Non-pigmented ciliary epithelial cell (primary cell): Measurements from ENCODE around the gene FAM168B.

ENCODE experiments used
- DNase-seq: peaks from one replicate; pipeline ENCODE4 v3.0.0-alpha.2; 2010; ENCODE audit warnings: low read depth

FAM168B gene

DNA sequence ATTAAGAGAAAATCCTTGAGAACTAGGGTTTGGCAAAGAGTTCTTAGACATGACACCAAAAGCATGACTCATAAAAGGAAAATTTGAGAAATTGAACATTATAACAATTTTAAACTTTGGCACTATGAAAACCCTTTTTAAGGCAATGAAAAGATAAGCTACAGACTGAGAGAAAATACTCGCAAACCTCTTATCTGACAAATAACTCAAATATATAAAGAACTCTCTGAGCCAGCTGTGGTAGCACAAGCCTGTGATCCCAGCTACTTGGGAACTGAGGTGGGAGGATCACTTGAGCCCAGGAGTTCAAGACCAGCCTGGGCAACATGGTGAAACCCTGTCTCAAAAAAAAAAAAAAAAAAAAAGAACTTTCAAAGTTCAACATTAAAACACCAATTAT is 70.5 kb downstream of the FAM168B start:
- peak; percentile 22 for DNase-seq

- peak; percentile 23 for DNase-seq
Measured at GRCh38 chr2:131016826-131017741, 76.2 kb downstream of the FAM168B start.

- DNase-seq, result no peak
Measured at GRCh38 chr2:131015764-131016163, 77.5 kb downstream of the FAM168B start.

- no peak for DNase-seq
Measured at GRCh38 chr2:131014141-131014540, 79.1 kb downstream of the FAM168B start.

GRCh38 chr2:131011486-131011885 is 81.8 kb downstream of the FAM168B start:
- DNase-seq, result no peak

DNA sequence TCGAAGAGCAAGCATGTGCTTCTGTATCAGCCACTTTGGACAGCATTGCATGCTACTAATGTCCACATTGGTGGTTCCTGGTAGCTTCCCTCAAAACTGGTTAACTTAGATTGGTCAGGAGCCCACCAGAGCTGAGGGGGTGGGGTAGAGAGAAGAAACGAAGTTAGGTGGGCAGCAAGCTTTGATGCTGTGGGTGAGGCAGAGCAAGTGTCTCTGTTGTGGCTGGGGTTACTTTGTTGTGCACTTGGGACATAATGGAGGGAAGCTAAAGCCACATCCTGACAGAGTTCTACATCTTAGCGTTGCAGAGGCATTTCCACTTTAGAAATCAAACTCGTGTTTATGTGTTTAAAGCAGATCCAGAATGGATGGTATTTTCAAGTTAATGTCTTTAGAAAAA is 82.7 kb downstream of the FAM168B start:
- DNase-seq, result no peak

- DNase-seq, result no peak
Measured at GRCh38 chr2:131009713-131010475, 83.4 kb downstream of the FAM168B start.

GRCh38 chr2:131008967-131009366 is 84.3 kb downstream of the FAM168B start:
- no peak for DNase-seq

DNA sequence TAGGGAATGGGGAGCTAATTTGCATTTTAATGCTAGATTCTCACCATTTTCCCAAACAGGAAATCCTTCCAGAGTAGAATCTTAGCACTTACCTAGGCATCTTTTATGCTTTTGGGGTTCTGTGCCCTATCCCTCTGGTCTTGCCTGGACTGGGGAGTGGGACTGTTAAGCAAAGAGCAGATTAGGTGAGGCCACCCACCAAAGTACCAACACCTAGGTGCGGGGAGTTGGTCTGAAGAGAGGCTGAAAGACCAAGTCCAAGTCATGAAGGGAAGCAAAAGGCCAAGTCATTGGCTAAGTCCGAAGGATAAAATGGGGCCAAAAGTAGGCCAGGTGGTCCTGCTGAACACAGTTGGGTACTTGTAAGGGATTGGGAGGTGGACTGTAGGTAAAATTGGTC is 86.7 kb downstream of the FAM168B start:
- DNase-seq, result no peak

DNA sequence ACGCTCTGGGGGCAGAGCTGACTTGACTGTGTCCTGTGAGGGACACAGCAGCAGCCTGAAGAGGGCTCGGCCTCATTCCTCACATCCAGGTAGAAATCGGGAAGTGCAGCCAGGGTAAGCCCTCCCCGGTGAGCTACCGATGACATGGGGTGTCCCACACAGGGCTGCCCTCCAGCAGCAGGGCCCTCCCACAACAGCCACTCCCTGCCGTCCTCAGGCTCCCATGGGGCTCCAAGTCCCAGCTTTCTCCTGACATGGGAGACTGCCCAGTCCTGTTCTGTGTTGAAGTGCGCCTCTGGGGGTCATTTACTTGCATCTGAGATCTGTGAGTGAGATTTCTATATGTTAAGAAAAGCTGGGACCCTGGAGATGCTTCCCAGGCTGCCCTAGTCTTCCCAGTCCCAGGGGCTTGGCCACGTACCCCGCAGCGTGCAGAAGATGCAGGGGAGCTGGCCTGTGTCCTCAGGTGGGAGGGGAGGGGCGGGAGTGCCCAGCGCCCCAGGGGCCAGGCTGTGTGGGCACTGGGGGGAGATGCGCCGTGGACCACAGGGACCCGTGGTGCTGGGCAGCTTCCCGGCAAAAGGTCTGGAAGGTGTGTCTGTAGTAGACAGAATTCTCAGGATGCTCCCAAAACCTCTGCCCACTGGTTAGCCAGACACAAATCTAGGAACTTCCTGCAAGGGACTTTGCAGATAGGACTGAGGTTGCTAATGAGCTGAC is 87.9 kb downstream of the FAM168B start:
- no peak for DNase-seq

DNA sequence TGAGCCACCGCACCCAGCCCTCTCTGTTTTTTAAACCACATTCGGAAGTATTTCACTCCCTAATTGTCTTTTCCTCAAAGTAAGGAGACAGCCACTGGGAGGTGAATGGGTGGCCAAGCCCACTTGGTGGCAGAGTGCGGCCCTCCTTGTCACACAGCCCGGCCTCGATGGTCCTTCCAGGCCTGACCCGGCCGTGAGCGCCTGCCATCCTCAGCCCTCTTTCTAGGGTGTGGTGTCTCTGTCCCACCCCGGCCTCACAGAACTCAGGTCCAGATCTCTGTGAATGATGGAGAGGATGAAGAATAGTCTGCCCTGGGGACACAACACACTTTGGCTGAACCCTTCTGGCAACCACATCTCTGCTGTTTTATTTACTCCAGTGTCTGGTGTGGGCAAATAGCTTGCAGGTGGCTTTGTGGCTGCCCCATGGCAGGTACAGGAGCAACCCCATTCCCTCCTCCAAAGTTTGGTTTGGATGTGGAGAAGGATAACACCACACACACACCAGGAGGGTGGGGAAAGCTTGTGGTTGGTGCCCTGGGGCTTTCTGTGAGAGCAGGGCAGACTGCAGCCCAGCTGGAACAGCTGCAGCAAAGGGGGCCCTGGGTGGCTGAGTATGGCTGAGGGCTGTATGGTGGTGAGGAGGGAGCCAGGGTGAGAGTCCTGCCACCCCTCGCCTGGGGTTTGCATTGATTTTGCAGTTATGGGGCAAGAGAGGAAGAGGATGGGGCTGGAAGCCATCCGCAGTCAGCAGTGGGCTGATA is 88.6 kb downstream of the FAM168B start:
- DNase-seq, result no peak

DNA sequence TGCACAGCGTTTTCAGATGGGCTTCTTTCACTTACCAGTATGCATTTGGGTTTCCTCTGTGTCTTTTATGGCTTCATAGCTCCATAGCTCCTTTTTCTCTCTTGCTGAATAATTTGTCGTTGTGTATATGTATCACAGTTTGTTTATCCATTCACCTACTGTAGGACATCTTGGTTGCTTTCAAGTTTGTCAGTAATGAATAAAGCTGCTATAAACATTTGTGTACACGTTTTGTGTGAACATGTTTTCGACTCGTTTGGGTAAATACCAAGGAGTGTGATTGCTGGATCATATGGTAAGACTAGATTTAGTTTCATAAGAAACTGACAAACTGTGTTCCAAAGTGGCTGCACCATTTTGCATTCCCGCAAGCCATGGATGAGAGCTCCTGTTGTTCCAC is 94.7 kb downstream of the FAM168B start:
- DNase-seq, result no peak
